ENCODE measurements around the gene UBE2I.
"Not testable (repeated sequence)": the region's sequence is repeated elsewhere in the genome, so short reads cannot be mapped to it uniquely, and the experiment has no call there.

Gene UBE2I

DNA sequence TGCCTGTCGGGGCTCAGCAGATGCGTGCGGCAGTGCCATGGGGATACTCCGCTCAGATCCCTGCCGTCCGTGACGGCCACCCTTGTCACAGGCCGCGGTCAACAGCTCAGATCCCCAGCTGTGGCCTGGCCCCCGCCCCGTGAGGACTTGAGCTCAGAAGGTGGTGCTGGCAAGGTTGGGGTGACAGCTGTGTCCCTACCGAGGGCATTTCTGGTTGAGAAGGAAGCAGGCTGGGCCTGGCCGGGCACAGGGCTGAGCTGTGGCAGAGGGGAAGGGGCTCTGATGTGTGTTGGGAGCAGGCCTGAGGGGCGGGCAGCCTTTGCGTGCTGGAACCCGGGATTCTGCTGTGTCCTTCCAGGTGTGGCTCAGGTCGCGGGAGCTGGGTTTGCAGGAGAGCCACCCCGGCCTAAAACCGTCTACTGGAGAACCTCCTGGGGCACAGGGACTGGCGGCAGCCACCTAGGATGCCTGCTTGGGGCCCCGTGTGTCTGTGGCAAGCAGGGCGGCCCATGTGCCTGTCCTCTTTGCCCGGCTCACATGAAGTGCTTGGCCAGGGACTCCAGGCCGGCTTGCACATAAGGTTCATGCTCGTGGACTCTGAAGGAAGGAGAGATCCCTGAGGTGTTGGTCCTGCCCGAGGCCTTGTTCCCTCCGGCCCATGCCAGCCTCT lies 5.1 kb downstream of the UBE2I start:
- no peak for DNase-seq

- no peak for DNase-seq
Observed at GRCh38 chr16:1315081-1316032, 5.9 kb downstream of the UBE2I start.

- no peak for DNase-seq
Observed at GRCh38 chr16:1316033-1316405, 6.6 kb downstream of the UBE2I start.

GRCh38 chr16:1317479-1318267 lies 8.2 kb downstream of the UBE2I start:
- no peak for DNase-seq

- no peak for DNase-seq
Observed at GRCh38 chr16:1318268-1318545, 8.8 kb downstream of the UBE2I start.

DNA sequence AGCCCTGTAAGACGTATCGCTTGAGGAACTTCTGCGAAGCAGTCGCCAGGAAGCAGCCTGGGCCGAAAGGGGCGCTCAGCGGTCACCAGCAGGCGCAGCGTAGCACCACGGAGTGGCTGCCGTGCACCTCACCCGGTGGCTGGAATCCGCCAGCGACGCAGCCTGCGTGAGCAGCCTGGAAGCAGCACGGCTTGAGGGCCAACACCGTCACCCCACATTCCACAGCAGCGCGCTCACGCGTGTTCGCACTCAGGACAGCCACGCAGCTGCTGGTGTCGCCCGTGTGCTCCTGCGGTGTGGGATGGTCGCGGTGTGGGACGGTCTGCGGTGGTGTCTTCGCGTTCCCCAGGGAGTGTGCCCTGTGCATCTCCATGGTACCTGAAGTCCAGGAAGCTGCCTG lies 9.6 kb downstream of the UBE2I start:
- no peak for DNase-seq

DNA sequence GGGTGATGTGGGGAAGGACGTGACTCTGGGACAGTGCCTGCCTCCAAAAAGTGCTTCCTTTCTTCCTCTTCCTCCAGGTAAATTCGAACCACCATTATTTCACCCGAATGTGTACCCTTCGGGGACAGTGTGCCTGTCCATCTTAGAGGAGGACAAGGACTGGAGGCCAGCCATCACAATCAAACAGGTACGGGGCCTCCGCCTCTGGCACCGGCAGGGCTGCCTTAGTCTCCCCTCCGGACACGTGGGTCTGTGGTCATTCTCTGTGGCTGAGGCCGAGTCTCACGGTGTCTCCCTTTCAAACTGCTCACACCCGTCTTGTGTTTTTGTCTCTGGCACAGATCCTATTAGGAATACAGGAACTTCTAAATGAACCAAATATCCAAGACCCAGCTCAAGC lies 10.7 kb downstream of the UBE2I start:
- no peak for DNase-seq

- DNase-seq, result no peak
Observed at GRCh38 chr16:1320658-1321240, 11.3 kb downstream of the UBE2I start.

GRCh38 chr16:1322407-1322806 lies 13.0 kb downstream of the UBE2I start:
- DNase-seq, result no peak

DNA sequence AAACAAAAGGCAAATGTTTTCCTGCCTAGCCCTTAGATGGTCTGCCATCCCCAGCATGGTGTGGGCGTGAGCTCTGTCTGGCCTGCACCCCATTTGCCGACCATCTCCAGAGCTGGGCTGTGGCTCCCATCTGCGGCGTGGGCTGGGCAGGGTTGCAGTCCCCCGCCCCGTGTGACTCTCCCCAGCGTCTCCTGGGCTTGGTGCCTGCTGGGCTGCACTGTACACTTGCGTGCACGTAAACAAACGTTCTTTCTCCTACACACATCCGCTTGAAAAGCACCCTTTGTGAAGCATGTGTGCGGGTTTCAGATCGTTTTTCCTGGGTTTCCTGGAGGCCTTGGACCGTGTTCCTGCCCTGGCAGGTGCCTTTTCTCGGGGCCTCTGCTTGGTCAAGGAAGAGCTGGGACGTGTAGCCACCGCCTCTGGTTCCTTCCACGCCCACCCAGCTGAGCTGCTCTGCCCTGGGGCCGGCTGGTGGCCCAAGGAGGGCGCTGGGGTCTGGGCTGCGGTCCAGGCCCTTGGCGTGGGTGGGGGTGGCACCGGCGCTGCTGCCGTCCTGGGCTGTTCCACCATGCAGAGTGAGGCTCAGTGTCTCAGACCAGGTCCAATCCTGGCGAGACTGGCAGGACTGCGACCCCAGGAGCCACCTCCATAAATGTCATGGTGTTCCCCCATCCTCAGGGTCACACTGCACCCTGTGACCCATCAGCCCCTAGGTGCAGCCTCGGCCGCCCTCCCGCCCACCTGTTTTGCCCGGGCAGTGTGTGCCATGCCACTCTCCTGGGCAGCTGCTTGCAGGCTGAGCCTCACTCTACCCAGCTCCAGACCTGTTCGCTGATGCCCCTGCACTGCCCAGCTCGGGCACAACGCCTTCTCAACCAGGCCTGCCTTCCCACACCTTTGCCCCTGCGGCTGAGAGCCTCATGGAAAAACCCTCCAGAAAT lies 14.1 kb downstream of the UBE2I start:
- no peak for DNase-seq

- DNase-seq, result no peak
Observed at GRCh38 chr16:1324286-1324826, 14.9 kb downstream of the UBE2I start.

DNA sequence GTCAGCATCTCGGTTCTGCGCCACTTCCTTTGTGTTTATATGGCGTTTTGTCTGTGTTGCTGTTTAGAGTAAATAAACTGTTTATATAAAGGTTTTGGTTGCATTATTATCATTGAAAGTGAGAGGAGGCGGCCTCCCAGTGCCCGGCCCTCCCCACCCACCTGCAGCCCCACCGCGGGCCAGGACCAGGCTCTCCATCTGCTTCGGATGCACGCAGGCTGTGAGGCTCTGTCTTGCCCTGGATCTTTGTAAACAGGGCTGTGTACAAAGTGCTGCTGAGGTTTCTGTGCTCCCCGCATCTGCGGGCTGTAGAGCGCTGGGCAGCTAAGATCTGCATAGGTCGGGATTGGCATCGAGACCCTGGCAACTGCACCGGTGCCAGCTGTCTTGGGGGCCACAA lies 15.8 kb downstream of the UBE2I start:
- no peak for DNase-seq

DNA sequence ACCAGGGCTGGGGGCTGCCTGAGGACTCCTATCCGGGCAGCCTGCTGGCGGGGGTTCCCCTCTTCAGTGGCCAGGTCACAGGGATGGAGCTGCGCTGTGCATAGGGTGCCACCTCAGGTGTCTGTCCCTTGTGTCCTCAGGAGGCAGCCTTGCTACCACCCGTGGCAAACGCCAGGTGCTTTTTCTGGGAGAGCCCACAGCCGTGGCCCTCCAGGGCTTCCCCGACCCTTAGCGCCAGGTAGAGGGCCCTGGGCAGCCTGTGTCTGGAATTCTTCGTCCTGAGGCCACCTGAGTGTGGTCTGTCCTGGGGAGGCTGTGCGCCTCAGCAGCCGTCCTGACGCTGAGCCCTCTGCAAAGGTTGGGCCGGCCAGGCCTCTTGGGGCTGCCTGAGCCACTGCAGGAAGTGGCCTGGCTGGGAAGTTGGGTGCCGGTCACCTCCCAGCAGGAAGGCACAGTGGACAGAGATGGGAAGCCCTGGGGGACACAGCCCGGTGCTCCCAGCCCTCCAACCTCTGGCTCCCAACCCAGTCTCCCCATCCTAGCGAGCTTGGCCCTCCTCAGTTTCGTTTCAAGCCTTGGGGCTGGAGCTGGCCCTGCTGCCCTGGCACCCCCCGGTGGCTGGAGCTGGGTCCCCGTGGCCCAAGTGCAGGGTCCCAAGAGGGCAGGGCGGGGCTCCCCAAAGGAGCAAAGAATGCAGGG lies 16.4 kb downstream of the UBE2I start:
- no peak for DNase-seq

DNA sequence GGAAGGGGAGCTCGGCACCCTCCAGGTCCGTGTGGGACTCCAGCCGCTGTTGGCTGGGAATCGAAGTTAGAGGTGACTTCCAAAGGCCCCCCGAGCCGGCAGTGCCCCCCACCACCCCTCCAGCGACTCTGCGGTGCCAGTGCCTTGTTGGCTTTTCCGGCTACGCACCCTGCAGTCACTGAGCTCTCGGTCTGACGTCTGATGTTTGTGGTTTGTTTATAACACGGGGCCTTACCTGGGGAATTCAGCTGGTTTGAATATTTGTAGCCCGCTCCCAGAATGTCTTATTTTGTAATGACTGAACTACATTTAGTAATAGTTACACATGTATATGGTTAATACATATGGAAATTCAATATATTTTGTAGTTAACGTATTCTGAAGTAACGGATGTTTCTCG lies 17.0 kb downstream of the UBE2I start:
- DNase-seq, result no peak

DNA sequence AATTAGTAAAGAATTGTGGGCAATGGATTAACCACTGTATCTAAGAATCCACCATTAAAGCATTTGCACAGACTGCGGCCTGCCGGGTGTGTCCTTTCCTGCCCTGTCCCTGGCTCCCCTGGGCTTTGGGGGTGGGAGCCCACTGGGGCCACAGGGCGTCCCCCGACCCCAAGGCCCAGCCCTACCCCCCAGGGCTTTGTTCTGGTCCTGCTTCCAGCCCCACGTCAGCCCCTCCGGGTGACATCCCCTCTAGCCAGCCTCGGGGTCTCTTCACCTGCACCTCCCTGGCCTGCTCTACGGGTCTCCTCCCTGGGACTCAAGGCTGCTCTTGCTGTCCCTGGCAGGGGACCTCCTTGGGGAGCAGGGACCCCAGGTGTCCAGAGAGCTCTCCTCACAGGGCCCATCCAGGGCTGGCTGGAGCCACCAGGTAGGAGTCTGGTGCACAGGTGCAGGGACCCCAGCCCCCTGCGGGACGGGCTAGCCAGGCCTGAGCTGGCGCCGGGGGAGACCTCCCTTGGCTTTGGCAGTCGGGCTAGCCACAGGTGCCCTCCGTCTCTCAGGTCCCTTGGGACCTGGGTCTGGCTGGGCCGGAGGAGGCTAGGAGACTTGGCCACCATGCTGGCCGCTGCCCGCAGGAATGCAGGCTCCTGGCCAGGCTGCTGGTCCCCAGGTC lies 17.6 kb downstream of the UBE2I start:
- DNase-seq, result no peak

GRCh38 chr16:1327619-1327947 lies 18.1 kb downstream of the UBE2I start:
- no peak for DNase-seq

DNA sequence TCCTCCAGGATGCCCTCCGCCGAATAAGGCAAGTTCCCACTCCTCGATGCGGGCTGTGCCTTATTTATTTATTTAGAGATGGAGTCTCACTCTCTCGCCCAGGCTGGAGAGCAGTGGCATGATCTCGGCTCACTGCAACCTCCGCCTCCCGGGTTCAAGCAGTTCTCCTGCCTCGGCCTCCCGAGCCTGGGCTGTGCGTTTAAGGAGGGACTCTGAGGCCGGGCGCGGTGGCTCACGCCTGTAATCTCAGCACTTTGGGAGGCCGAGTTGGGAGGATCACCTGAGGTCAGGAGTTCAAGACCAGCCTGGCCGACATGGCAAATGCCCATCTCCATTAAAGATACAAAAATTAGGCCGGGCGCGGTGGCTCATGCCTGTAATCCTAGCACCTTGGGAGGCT lies 18.7 kb downstream of the UBE2I start:
- not testable (repeated sequence) for DNase-seq

DNA sequence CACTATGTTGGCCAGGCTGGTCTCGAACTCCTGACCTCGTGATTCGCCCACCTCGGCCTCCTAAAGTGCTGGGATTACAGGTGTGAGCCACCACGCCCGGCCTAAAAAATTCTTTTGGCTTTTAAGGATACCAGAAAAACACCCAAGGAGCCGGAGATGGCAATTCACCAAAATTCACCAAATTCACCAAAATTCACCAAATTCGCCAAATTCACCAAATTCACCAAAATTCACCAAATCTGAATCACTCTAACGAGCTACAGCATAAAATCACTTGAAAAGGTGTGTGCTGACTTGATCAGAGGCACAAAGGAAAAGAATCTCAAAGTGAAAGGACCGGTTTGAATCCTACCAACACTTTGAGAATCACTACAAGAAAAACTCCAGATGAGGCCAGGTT lies 19.5 kb downstream of the UBE2I start:
- not testable (repeated sequence) for DNase-seq

DNA sequence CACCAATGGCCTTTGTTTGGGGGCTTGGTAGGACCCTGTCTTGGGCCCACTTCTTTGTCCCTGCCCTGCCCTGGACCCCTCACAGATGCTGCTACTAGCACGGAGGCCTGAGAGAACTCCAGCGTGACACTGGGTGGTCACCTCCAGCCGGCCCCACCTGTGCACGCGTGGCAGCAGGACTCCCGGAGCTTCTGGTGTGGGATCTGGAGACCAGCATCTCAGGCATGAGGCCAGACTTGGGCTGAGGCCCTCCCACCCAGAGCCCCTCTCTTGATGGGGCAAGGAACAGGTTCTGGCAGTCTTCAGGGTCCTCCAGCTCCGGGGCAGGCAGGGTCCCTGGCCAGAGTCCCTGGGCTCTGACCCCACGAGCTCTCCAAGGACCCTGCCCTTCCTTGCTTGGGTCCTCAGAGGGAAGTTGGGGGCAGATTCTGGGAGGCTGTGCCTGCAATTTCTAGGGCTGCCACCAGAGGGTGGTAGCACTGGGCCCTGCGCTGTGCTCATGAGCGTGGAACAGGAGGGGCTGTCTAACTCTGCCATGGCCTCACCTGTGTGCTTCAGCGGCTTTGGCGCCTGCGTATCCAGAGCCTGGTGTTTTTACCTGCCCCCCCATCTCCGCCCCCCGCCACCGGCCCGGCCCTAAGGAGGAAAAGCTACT lies 21.0 kb downstream of the UBE2I start:
- DNase-seq, result no peak

Data from NCI-H524 (cell line).